Type B pancreatic cell (in vitro differentiated cells): ENCODE data around the gene MMP28. TPM values are rescaled to one million over a fixed set of nuclear protein-coding genes. Genes with fewer than 3 reads are reported as not detected.

ENCODE experiments used
- DNase-seq: peaks from one replicate; pipeline ENCODE4 v3.0.0; 2021; ENCODE audit warnings: mixed read lengths; ENCODE audit not compliant: unreplicated experiment; ENCODE audit errors: extremely low spot score
- H3K27ac Mint-ChIP-seq: 2 replicates; pipeline ENCODE4 v1.8.0; 2021; ENCODE audit warnings: mild to moderate bottlenecking, mixed read lengths
- H3K27me3 Mint-ChIP-seq: 2 replicates; pipeline ENCODE4 v1.8.0; 2021; ENCODE audit warnings: mixed read lengths
- H3K36me3 Mint-ChIP-seq: 2 replicates; pipeline ENCODE4 v1.8.0; 2021; ENCODE audit warnings: mixed read lengths
- H3K4me1 Mint-ChIP-seq: one replicate; pipeline ENCODE4 v1.8.0; 2021; ENCODE audit warnings: mixed read lengths; ENCODE audit not compliant: unreplicated experiment
- H3K4me3 Mint-ChIP-seq: 2 replicates; pipeline ENCODE4 v1.8.0; 2021; ENCODE audit warnings: mild to moderate bottlenecking, mixed read lengths
- H3K9me3 Mint-ChIP-seq: 2 replicates; pipeline ENCODE4 v1.8.0; 2021; ENCODE audit warnings: mixed read lengths
- CTCF ChIP-seq: fragments of 200-600 bp; sonication (generic); conservative IDR thresholded peaks from 2 replicates; pipeline ENCODE4 v1.5.0; 2021; ENCODE audit warnings: antibody characterized with exemption, mild to moderate bottlenecking
- total RNA-seq: library from RNA; stranded (reverse); gene quantifications from 2 replicates; pipeline ENCODE4 v1.2.1, GENCODE V29; 2021; ENCODE audit warnings: low replicate concordance

Gene MMP28
- total RNA-seq, 1 donor from 2014 or later, result 0.97 TPM

- H3K9me3 Mint-ChIP-seq, result no peaks in the 10 kb centered on the region
- H3K27ac Mint-ChIP-seq, result no peak overlapping the region
- H3K27me3 Mint-ChIP-seq, result no peaks in the 10 kb centered on the region
- H3K4me1 Mint-ChIP-seq, result peaks cover 36% of the 10 kb centered on the region
- no peak overlapping the region for H3K4me3 Mint-ChIP-seq
- TF ChIP-seq CTCF, result no peak
- peaks cover 11% of the 10 kb centered on the region for H3K36me3 Mint-ChIP-seq
- DNase-seq, result no peak
Measured at GRCh38 chr17:35812456-35812855, 17.0 kb upstream of the MMP28 start.

- TF ChIP-seq CTCF, result no peak
- no peak for DNase-seq
- Mint-ChIP-seq H3K27me3 (no peaks in the 10 kb centered on the region), H3K4me1 (peaks cover 36% of the 10 kb centered on the region), H3K36me3 (peaks cover 11% of the 10 kb centered on the region), H3K9me3 (no peaks in the 10 kb centered on the region), H3K27ac (no peak overlapping the region), H3K4me3 (no peak overlapping the region)
Measured at GRCh38 chr17:35811759-35812158, 16.3 kb upstream of the MMP28 start.

GRCh38 chr17:35809855-35810461 is 14.5 kb upstream of the MMP28 start:
- no peak for TF ChIP-seq CTCF
- no peak for DNase-seq
- no peaks in the 10 kb centered on the region for H3K9me3 Mint-ChIP-seq
- H3K27ac Mint-ChIP-seq, result peak overlapping the region; percentile 96
- H3K27me3 Mint-ChIP-seq, result no peaks in the 10 kb centered on the region
- H3K4me3 Mint-ChIP-seq, result peak overlapping the region; percentile 94
- peaks cover 27% of the 10 kb centered on the region for H3K4me1 Mint-ChIP-seq
- H3K36me3 Mint-ChIP-seq, result peaks cover 8% of the 10 kb centered on the region

- Mint-ChIP-seq H3K9me3 (no peaks in the 10 kb centered on the region), H3K4me3 (peak within 1 kb of the TSS; percentile 94), H3K27me3 (no peaks in the 10 kb centered on the region), H3K4me1 (peaks cover 31% of the 10 kb centered on the region), H3K36me3 (peaks cover 8% of the 10 kb centered on the region), H3K27ac (peak within 1 kb of the TSS; percentile 96)
- peak; percentile 96 for DNase-seq
- TF ChIP-seq CTCF, result peak; percentile 76
Measured at GRCh38 chr17:35808962-35809854, 13.8 kb upstream of the MMP28 start, which contains the start of gene TAF15. Gene TAF15 (plus strand): TSS chr17:35809484. CDS start chr17:35809570, 86 bp downstream.

GRCh38 chr17:35808240-35808961 is 13.0 kb upstream of the MMP28 start:
- Mint-ChIP-seq H3K27ac (peak overlapping the region; percentile 96), H3K27me3 (no peaks in the 10 kb centered on the region), H3K4me3 (peak overlapping the region; percentile 94), H3K36me3 (peaks cover 4% of the 10 kb centered on the region), H3K4me1 (peaks cover 25% of the 10 kb centered on the region), H3K9me3 (no peaks in the 10 kb centered on the region)
- no peak for TF ChIP-seq CTCF
- no peak for DNase-seq
